SK-N-MC (cell line): ENCODE measurements around the gene PRPF19.

Source experiments
- DNase-seq: peaks from one replicate; pipeline ENCODE4 v3.0.0-alpha.2; 2011; ENCODE audit warnings: low read depth, low spot score
- H3K27ac ChIP-seq: fragments of 200-600 bp; sonication (generic); 2 replicates; pipeline ENCODE4 v1.5.1; 2016; ENCODE audit warnings: mixed run types
- H3K36me3 ChIP-seq: fragments of 200-600 bp; sonication (generic); 2 replicates; pipeline ENCODE4 v1.6.1; 2017; ENCODE audit warnings: antibody characterized with exemption, low read length, mixed read lengths; ENCODE audit not compliant: insufficient read depth
- H3K4me3 ChIP-seq: fragments of 200-600 bp; sonication (generic); 2 replicates; pipeline ENCODE4 v1.5.1; 2016
- H3K9ac ChIP-seq: fragments of 200-600 bp; sonication (generic); 2 replicates; pipeline ENCODE4 v1.8.0; 2017; ENCODE audit warnings: mixed run types, mixed read lengths; ENCODE audit not compliant: insufficient read length
- H3K9me3 ChIP-seq: fragments of 200-600 bp; sonication (generic); 2 replicates; pipeline ENCODE4 v1.6.1; 2017; ENCODE audit warnings: low read depth, mild to moderate bottlenecking, antibody characterized with exemption, low read length, moderate library complexity, mixed read lengths
- EZH2 ChIP-seq: fragments of 200-600 bp; sonication (generic); IDR thresholded peaks from one replicate; pipeline ENCODE4 v1.6.1; 2017; ENCODE audit warnings: antibody characterized with exemption
- FOXP2 ChIP-seq: optimal IDR thresholded peaks from 2 replicates; pipeline ENCODE3; 2011; ENCODE audit warnings: mild to moderate bottlenecking, moderate library complexity; ENCODE audit not compliant: insufficient read depth; ENCODE audit errors: extremely low read length, control extremely low read depth
- POLR2AphosphoS5 ChIP-seq: IDR thresholded peaks from 2 replicates; pipeline ENCODE4 v1.6.1; 2012; ENCODE audit warnings: mild to moderate bottlenecking, low read depth, low read length, borderline replicate concordance

PRPF19 gene

GRCh38 chr11:60906132-60906972, at the start of gene PRPF19:
TSS of gene PRPF19 (minus strand) at chr11:60906585. CDS start at chr11:60906382, 203 bp downstream.
- peak within 1 kb of the TSS; percentile 92 for H3K4me3 ChIP-seq
- no peaks in the 10 kb centered on the region for H3K9me3 ChIP-seq
- H3K9ac ChIP-seq: peak within 1 kb of the TSS; percentile 99
- TF ChIP-seq POLR2AphosphoS5: peak; percentile 96
- no peak for TF ChIP-seq FOXP2
- DNase-seq: peak; percentile 90
- H3K27ac ChIP-seq: peak within 1 kb of the TSS; percentile 93
- peaks cover 31% of the 10 kb centered on the region for H3K36me3 ChIP-seq

- Histone ChIP-seq H3K4me3 (no peak overlapping the region), H3K27ac (no peak overlapping the region), H3K9ac (no peak overlapping the region), H3K9me3 (no peaks in the 10 kb centered on the region), H3K36me3 (no peaks in the 10 kb centered on the region)
- TF ChIP-seq POLR2AphosphoS5 (no peak), EZH2 (no peak), FOXP2 (no peak)
- no peak for DNase-seq
These were observed 49.2 kb upstream of the PRPF19 start for GRCh38 chr11:60955571-60955970.

DNA sequence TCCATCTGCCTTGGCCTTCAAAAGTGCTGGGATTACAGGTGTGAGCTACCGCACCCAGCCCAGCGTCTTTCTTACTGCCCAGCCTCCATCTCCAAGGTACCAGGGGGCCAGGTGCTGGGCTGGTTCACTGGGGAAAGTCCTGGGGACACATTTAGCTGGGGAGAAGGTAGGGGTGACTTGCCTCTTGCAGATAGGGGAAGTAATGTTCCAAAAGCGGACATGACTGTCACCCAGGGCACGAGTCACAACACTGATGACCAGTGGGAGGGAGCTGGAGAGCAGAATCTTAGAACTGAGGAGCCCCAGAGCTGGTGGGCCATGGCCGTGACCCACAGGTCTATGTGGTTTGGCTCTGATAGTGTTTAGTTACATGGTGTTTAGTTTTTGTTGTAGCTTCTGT, 48.0 kb upstream of the PRPF19 start:
- Histone ChIP-seq H3K27ac (no peak overlapping the region), H3K9me3 (no peaks in the 10 kb centered on the region), H3K4me3 (no peak overlapping the region), H3K36me3 (no peaks in the 10 kb centered on the region), H3K9ac (no peak overlapping the region)
- no peak for DNase-seq
- TF ChIP-seq POLR2AphosphoS5 (no peak), EZH2 (no peak), FOXP2 (no peak)

DNA sequence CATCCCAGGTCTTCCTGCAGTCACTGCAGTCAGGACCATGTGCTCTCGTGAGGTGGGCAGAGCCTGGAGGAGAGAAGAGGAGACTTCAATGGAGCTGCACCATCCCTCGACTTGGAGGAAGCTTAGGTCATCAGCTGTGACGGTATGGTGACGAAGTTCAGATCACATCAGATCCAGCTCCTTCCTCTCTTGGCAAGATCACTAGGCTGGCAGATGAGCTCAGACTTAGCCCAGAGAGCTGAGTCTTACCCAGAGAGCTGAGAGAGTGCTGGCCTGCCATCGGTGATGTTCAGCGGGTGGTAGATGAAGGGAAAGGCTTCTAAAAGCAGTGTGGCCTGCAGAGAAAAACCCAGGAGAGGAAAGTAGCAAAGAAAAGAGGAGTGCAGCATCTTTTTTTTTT, 47.4 kb upstream of the PRPF19 start:
- no peak overlapping the region for H3K27ac ChIP-seq
- H3K9ac ChIP-seq: no peak overlapping the region
- no peak for DNase-seq
- no peaks in the 10 kb centered on the region for H3K9me3 ChIP-seq
- TF ChIP-seq FOXP2: no peak
- no peak for TF ChIP-seq POLR2AphosphoS5
- no peak for TF ChIP-seq EZH2
- H3K36me3 ChIP-seq: no peaks in the 10 kb centered on the region
- H3K4me3 ChIP-seq: no peak overlapping the region

DNA sequence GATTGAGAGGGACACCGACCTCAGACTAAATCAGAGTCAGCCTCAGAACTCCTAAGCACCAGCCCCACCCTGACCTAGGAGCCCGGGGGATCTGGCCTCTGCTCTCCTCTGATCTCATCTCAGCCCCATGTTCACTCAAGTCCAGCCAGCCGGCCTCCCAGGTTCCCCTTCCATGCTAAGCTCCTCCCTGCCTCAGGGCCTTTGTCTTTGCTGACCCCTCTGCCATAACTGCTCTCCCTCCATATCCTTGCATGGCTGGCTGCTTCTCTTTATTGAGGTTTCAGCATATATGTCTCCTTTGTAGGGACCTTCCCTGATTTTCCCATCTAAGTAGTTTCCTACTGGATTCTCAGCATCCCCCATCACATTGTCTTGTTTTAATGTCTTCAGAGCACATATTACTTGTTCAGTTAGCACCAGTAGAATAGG, 46.4 kb upstream of the PRPF19 start:
- Histone ChIP-seq H3K9ac (no peak overlapping the region), H3K27ac (no peak overlapping the region), H3K4me3 (no peak overlapping the region), H3K9me3 (no peaks in the 10 kb centered on the region), H3K36me3 (no peaks in the 10 kb centered on the region)
- no peak for DNase-seq
- TF ChIP-seq EZH2: no peak
- TF ChIP-seq POLR2AphosphoS5: no peak
- no peak for TF ChIP-seq FOXP2

DNA sequence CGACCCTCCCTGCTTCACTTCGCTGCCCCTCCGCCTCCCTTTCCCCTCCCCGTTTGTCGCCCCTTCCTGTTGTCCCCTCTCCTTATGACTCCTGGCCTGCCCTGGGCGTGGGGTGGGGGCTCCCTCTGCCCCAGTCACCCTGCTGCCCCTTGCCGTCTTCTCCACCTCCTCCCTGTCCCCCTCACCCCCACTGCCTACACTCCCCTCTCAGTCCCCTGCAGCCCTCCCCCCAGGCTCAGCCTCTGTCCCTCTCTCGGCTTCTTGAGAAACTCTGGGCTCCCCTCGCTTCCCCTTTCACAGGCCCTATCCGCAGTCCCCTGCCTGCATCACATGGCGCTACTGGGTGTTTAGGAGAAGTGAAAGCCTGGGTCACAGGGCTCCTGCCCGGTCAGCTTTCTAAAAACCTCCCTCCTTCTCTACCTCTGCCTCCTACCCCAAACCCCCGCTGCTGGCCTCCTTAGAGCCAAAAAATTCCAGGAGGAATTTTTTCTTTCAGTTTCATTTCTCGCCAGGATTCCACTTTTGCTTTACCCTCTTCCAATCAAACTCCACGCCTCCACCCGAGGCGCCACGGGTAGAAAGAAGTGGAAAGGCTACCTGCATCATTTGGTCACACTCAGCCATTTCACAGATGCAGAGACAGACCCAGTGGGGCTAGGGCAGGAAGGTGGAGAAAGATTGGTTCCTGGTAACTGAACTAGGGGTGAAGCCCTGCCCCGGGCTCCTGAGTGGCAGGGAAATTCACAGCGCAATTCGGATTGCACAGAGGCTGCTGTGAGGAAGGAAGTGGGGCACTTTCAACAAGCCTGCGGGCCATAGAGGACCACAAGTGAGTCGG, 45.7 kb upstream of the PRPF19 start, which contains the start of gene SLC15A3:
Gene SLC15A3 (minus strand): TSS at position 273 of the 838 bp plus-strand sequence. CDS start 625 bp downstream, outside the sequence.
- DNase-seq: no peak

GRCh38 chr11:60951606-60951903, 45.2 kb upstream of the PRPF19 start:
- Histone ChIP-seq H3K9me3 (no peaks in the 10 kb centered on the region), H3K36me3 (no peaks in the 10 kb centered on the region), H3K27ac (no peak overlapping the region), H3K9ac (no peak overlapping the region), H3K4me3 (no peak overlapping the region)
- no peak for DNase-seq
- no peak for TF ChIP-seq EZH2
- TF ChIP-seq FOXP2: no peak
- no peak for TF ChIP-seq POLR2AphosphoS5

More for the DNA sequence above, 45.7 kb upstream of the PRPF19 start, which contains the start of gene SLC15A3:
- no peak within 1 kb of the TSS for H3K27ac ChIP-seq
- no peaks in the 10 kb centered on the region for H3K9me3 ChIP-seq
- H3K9ac ChIP-seq: no peak within 1 kb of the TSS
- H3K4me3 ChIP-seq: no peak within 1 kb of the TSS
- TF ChIP-seq FOXP2: no peak
- TF ChIP-seq EZH2: no peak
- TF ChIP-seq POLR2AphosphoS5: no peak
- no peaks in the 10 kb centered on the region for H3K36me3 ChIP-seq

- Histone ChIP-seq H3K4me3 (no peak overlapping the region), H3K27ac (no peak overlapping the region)
- no peak for DNase-seq
These were observed 44.7 kb upstream of the PRPF19 start for GRCh38 chr11:60950933-60951605.

More at GRCh38 chr11:60950933-60951605, 44.7 kb upstream of the PRPF19 start:
- no peak for TF ChIP-seq POLR2AphosphoS5
- TF ChIP-seq FOXP2: no peak
- no peak for TF ChIP-seq EZH2
- no peaks in the 10 kb centered on the region for H3K9me3 ChIP-seq
- no peak overlapping the region for H3K9ac ChIP-seq
- no peaks in the 10 kb centered on the region for H3K36me3 ChIP-seq
